ENCODE measurements around the gene BRMS1.
A peak's percentile ranks its signal among the peaks of the same experiment; 100 is the strongest.
"Not testable (repeated sequence)": the region's sequence is repeated elsewhere in the genome, so short reads cannot be mapped to it uniquely, and the experiment has no call there.

BRMS1 gene

DNA sequence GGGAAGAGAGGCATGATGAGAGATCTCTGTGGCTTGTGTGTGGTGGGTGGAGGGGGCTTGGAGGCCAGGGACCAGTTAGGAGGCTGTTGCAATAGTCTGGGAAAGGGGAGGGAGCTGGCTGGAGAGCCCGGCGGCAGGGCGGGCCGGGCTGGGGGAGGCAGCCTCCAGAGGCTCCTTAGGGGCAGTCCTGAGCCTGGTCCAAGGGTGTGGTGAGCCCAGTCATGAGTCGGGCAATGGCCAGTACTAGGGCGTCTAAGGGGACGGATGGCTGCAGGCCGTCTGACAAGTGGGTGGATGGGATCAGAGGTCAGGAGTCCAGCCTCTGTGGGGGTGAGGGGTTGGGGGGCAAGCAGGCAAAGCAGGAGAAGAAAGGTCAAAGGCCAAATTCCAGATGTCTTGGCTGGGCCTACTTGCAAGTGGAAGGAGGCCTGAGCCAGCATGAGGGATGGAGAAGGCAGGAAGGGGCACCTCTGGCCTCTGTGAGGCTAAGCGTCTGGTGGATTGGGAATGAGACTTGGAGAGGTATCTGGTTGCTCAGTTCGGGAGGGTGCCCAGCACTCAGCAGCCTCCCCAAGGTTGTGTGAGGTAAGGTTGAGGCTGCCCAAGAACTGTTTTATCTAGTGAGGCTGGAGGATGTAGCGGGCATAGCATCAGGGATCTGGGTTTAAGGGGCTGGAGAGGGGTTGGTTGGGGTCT is 22.0 kb downstream of the BRMS1 start:
- peak; percentile 81 for DNase-seq (ENCODE audit: low read depth)

GRCh38 chr11:66321606-66322005 is 23.3 kb downstream of the BRMS1 start:
- peak; percentile 55 for DNase-seq (ENCODE audit: low read depth)

- DNase-seq (ENCODE audit: low read depth), result not testable (repeated sequence)
These were observed 24.2 kb downstream of the BRMS1 start for GRCh38 chr11:66320748-66321147.

GRCh38 chr11:66320289-66320688 is 24.6 kb downstream of the BRMS1 start:
- DNase-seq (ENCODE audit: low read depth), result not testable (repeated sequence)

- DNase-seq (ENCODE audit: low read depth), result no peak
These were observed 26.3 kb downstream of the BRMS1 start for GRCh38 chr11:66318600-66318970.

DNA sequence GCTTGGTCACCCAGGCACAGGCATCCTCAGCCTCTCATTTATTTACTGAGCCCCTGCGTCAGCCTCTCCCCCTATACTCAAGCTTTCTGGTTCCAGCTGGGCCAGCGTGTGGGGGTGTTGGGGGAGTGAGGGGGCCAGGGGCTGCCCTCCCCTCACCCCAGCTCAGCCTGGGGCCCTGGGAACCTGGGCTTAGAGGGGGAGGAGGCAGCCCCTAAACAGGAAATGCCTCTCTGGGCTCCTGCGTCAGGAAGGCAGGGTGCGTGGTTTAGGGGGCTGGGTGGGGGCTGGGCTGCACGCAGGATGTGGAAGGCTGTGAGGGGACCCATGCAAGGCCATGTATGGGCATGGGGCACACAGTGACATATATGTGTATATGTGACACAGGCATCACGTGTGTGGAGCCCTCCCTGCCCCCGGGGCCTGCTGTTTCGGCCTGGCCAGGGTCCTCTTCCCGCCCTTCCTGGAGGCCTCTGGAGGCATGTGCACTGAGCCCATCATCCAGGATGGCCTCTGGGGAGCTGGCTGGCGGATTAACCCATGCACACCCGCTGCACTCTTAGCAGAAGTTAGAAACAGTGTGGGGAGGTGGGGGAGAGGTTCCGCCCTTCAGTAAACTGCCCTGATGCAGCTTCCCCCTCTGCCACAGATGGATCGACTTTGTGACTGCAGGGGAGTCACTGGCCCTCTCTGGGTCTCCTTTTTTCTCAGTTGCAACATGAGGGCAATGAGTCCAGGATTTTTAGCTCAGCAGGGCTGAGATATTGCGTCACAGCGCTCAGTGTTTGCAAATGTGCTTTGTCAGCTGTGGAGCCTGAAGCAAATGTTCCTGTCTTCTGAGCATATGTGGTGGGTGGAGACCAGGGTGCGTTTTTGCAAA is 26.9 kb downstream of the BRMS1 start:
- DNase-seq (ENCODE audit: low read depth), result peak; percentile 93

DNA sequence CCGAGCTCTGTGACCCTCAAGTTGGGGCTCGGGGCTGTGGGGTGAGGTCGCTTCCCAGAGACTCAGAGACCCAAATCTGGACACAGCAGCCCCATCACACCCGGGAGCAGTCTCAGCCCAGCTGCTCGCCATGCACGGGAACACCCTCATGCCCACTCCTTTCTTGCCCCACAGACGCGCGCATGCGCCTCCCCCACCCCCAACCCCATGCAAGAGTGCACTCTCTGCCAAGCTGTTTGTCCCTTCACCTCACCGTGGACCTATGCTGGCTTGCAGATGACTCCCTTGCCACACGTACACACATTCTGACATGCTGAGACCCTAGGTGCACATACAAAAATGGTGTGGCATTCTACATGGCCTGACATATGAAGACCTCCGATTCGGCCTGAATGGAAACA is 27.6 kb downstream of the BRMS1 start:
- DNase-seq (ENCODE audit: low read depth), result peak; percentile 79

- peak; percentile 92 for DNase-seq (ENCODE audit: low read depth)
These were observed 28.1 kb downstream of the BRMS1 start, which contains the start of gene CD248 for GRCh38 chr11:66316849-66317251. Gene CD248 (minus strand): TSS chr11:66317044. CDS start chr11:66317027, 17 bp downstream.

GRCh38 chr11:66315921-66316811 is 28.7 kb downstream of the BRMS1 start:
- peak; percentile 15 for DNase-seq (ENCODE audit: low read depth)

DNA sequence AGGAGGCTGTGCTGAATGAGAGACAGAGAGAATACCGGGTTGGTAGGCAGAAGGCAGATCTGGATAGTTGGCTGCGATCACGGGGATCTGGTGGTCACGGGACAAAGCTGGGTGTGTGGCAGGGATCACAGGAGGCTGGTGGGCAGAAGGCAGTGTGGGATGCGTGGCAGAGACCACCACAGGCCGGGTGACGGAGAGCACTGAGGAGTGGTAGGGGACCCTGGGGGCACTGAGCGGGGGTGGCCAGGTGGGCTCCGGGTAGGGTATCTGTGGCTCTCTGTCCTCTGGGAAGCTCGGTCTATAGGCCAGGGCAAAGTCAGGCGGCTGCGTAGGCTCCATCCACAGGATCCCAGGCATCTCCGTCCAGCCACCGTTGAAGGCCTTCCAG is 29.4 kb downstream of the BRMS1 start:
- no peak for DNase-seq (ENCODE audit: low read depth)

DNA sequence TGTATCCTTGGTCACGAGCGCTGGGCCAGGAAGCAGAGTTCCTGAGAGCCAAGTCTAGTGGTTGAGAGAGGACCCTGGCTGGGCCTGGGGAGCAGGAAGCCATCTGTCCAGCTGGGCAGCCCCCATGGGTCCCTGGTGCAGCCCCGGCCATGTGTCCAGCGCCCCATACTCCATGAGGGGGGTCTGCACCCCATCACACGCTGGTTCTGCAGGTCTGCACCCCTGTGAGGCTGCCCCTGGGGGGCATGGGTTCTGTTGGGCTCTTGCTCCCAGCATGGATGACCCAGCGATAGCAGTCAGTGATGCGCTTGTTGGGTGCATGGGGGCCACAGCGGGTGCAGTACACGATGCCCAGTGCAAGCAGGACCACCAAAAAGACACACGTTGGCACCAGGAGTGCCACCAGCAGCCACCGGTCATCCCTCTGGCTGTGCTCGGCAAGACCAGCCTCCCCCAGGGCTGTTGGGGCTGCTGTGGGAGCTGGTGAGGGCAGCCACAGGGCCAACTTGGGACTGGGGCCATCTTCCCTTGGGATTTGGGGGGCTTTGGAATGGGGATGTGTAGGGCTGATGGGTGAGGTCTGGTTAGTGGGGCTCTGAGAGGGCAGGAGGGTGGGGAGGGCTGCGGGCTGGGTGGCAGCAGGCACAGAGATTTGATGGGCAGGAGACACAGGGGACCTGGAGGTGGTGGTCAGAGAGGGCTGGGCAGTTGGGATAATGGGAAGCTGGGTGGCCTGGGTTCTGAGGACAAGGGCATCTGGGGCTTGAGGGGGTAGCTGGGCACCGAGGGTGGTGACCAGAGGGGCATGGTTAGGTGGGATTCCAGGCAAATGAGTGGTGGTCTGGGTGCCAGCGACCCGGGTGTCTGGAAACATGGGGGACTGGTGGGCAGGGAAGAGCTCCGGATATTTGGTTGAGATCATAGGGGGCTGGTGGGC is 30.1 kb downstream of the BRMS1 start:
- no peak for DNase-seq (ENCODE audit: low read depth)

GRCh38 chr11:66314186-66314501 is 30.8 kb downstream of the BRMS1 start:
- no peak for DNase-seq (ENCODE audit: low read depth)

DNA sequence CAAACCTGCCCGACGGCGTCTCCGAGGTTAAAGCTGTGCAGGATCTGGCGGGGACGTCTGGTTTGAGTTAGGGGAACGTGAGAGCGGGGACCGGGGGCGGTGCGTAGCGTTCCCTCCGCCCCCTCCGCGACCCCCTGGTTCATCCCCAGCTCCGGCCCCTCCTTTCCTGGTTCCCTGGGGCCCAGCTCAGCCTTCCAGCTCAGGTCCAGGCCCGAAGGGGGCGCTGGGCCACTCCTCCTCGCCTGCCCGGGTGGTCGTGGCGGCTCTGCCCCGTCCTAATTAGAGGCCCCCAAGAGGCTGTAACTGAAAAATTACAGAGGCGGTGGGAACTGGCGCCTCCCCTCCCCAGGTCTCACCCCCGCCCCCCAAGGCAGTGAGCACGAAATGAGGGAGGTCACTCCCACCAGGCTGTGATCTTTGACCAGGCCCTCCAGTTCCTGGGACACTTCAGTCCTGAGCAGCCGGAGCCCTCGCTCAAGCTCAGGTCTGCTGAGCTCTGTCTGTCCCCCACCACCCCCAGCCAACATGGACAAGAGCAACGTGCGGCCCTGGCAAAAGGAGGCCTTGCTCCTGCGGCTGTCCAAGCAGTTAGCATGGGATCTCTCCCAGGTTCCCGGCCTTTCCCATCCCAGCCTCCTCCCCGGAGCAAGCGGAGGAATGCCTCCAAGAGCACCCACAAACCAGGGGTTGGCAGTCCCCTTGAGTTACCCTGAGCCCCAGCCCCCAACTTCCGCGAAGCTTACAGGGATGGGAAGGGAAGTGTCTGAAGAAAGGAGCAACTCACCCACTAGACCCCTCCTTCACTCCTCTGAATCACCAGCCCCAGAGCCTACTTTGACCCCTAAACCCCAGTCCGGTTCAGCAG is 31.4 kb downstream of the BRMS1 start:
- no peak for DNase-seq (ENCODE audit: low read depth)

DNA sequence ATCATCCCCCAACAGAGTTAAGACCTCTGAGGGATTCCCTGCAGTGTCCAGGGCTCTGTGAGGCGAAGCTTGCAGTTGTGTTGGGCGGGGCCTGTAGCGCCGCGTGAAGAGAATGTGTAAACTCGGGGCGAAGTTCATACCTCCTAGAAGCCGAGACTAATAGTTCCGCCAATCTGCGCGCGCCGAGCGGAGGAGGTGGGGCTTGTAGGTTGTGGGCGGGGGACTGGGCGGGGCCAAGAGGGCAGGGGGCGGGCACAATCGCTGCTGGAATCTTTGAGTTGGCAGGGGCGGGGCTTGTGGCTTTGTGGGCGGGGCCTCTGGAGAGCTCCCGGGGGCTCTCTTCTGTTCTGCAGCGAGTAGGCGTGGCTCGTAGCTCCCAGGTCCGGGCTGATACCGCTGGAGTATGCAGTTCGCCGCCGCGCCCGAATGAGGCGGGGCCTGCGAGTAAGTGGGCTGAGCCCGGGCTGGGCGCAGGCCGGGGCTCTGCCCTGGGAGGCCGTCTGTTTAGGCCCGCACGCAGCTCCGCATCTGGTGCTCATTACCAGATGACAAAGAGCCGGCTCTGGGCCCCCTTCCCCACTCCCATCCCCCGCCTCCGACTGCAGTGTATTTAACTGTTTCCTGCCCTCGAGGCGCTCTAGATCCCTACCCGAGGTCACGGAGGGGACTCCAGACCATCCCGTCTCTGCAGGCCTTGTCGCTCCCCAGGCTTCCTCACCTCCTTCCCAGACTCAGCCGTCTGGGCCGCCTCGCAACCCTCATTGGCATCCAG is 32.2 kb downstream of the BRMS1 start:
- DNase-seq (ENCODE audit: low read depth), result peak; percentile 100

GRCh38 chr11:66311965-66312548 is 32.8 kb downstream of the BRMS1 start:
- DNase-seq (ENCODE audit: low read depth), result peak; percentile 89

- no peak for DNase-seq (ENCODE audit: low read depth)
These were observed 33.4 kb downstream of the BRMS1 start for GRCh38 chr11:66311470-66311964.

GRCh38 chr11:66310803-66311440 is 34.0 kb downstream of the BRMS1 start:
- DNase-seq (ENCODE audit: low read depth), result not testable (repeated sequence)

DNA sequence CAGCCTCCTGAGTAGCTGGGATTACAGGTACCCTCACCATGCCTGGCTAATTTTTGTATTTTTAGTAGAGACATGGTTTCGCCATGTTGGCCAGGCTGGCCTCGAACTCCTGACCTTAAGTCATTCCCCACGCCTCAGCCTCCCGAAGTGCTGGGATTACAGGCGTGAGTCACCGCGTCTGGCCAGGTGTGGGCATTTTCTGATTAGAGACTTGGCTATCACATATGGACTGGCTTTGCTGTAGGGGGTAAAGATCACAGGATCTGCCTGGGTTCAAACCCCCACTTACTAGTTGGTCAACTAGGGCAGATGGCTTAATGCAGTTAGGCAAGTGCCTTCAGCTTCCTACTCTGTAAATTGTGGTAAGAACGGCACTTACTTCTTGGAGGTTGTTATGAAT is 34.6 kb downstream of the BRMS1 start:
- DNase-seq (ENCODE audit: low read depth), result no peak

All from fibroblast of gingiva (primary cell).